Duodenal mucosa (tissue), 2 donors: ENCODE data around the gene NACC1.

ENCODE experiments used
- H3K27ac ChIP-seq: one replicate; pipeline ENCODE4 v1.7.0; 2013; ENCODE audit warnings: low read depth, low read length
- H3K27me3 ChIP-seq, 2 donors: one replicate each; pipeline ENCODE4 v1.7.0; 2013; ENCODE audit warnings: low read length in 2 of 2, control low read depth in 1 of 2; ENCODE audit not compliant: insufficient read depth in 2 of 2, control insufficient read depth in 1 of 2
- H3K36me3 ChIP-seq, 2 donors: one replicate each; pipeline ENCODE4 v1.7.0; 2013; ENCODE audit warnings: low read length in 2 of 2, control low read depth in 1 of 2; ENCODE audit not compliant: insufficient read depth in 2 of 2, control insufficient read depth in 1 of 2
- H3K4me1 ChIP-seq, 2 donors: one replicate each; pipeline ENCODE4 v1.7.0; 2013; ENCODE audit warnings: low read length in 2 of 2, control low read depth in 1 of 2; ENCODE audit not compliant: insufficient read depth in 2 of 2, control insufficient read depth in 1 of 2
- H3K4me3 ChIP-seq, 2 donors: one replicate each; pipeline ENCODE4 v1.7.0; 2013; ENCODE audit warnings: low read length in 2 of 2, low read depth in 1 of 2
- H3K9ac ChIP-seq, 2 donors: one replicate each; pipeline ENCODE4 v1.7.0; 2013; ENCODE audit warnings: low read length in 2 of 2, low read depth in 1 of 2
- H3K9me3 ChIP-seq, 2 donors: one replicate each; pipeline ENCODE4 v1.7.0; 2013; ENCODE audit warnings: low read length in 2 of 2, control low read depth in 1 of 2; ENCODE audit not compliant: control insufficient read depth in 1 of 2

NACC1 gene

GRCh38 chr19:13109361-13110098 is 8.5 kb upstream of the NACC1 start:
- H3K36me3 ChIP-seq: peaks cover 0 to 30% of the 10 kb centered on the region in 2 donors
- no peak overlapping the region for H3K27ac ChIP-seq
- no peaks in the 10 kb centered on the region for H3K4me1 ChIP-seq
- H3K9ac ChIP-seq: no peak overlapping the region
- no peaks in the 10 kb centered on the region for H3K27me3 ChIP-seq
- H3K4me3 ChIP-seq: no peak overlapping the region
- H3K9me3 ChIP-seq: no peaks in the 10 kb centered on the region

GRCh38 chr19:13110099-13110610 is 7.9 kb upstream of the NACC1 start:
- H3K4me1 ChIP-seq: no peaks in the 10 kb centered on the region
- H3K9me3 ChIP-seq: no peaks in the 10 kb centered on the region
- peaks cover 0 to 30% of the 10 kb centered on the region in 2 donors for H3K36me3 ChIP-seq
- no peaks in the 10 kb centered on the region for H3K27me3 ChIP-seq
- H3K27ac ChIP-seq: no peak overlapping the region
- H3K9ac ChIP-seq: no peak overlapping the region
- H3K4me3 ChIP-seq: no peak overlapping the region

DNA sequence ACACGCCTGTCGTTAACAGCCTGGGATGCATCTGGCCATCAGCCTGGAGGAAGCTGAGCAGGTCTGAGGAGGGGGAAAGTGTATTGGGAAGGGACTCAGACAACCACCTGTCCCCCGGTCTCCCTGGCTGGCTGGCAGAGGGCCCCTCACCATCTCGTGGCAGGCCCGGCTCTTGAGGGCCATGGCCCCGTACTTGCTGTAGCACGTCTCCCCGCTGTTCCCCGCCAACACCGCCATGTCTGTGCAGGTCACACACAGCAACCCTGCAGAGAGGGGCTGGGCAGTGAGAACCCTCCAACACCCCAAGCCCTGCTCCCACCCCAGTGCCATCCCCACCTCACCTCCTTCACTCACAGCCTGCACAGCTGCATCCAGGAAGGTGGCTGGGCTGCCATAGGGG is 5.5 kb upstream of the NACC1 start:
- Histone ChIP-seq H3K36me3 (peaks cover 0 to 26% of the 10 kb centered on the region in 2 donors), H3K9ac (no peak overlapping the region)

GRCh38 chr19:13115936-13116281 is 2.2 kb upstream of the NACC1 start:
- H3K36me3 ChIP-seq: peaks cover 0 to 7% of the 10 kb centered on the region in 2 donors
- H3K4me1 ChIP-seq: peaks cover 27 to 37% of the 10 kb centered on the region in 2 donors
- H3K27me3 ChIP-seq: no peaks in the 10 kb centered on the region
- peak overlapping the region; percentile 94 to 99 for H3K4me3 ChIP-seq
- no peak overlapping the region for H3K27ac ChIP-seq
- H3K9ac ChIP-seq: peak overlapping the region; percentile 75 to 77
- H3K9me3 ChIP-seq: no peaks in the 10 kb centered on the region

More for the DNA sequence above, 5.5 kb upstream of the NACC1 start:
- H3K27me3 ChIP-seq: no peaks in the 10 kb centered on the region
- no peak overlapping the region for H3K4me3 ChIP-seq
- H3K4me1 ChIP-seq: peaks cover 8 to 16% of the 10 kb centered on the region in 2 donors
- no peaks in the 10 kb centered on the region for H3K9me3 ChIP-seq
- no peak overlapping the region for H3K27ac ChIP-seq

DNA sequence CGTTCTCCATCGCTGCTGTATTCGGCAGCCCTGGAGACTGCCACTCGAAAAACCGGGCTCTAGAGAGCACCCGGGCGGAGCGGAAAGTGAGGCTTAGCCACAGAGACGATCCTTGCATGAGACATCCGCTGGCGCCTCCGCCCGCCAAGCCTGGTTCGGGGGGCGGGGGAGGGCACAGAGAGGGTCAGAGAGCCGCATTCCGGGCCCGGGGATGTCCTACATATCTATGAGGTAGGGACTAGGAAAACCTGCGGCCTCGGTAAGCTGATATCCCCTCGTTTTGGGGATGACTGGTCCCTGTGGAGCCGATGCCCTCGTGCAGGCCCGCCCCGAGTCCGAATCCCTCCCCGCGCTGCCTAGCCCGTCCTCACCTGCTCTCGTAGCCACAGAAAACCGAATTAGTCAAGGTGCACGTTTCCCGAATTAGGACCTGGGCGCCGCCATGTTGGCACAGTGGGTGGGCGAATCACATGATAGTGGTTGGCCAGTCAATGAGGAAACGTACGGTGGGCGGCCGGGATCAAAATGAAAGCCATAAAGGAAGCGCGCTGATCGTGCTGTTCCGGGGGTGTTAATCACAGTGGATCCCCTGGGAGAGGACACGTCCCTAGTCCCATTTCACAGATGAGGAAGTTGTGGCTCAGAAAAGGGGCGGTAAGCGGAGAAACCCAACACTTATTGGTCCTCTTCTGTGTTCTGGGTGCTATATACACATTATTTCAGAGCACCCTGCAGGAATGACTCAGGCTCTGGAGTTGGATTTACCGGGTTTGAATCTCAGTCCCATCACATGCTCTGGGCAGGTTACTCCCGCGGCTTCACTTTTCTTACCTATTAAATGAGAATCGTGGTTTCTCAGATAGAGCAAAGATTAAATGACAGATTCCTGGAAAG is 1.5 kb upstream of the NACC1 start, which contains the start of gene TRMT1:
Gene TRMT1 (minus strand): TSS at position 459 of the 894 bp plus-strand sequence. CDS start 341 bp downstream, at position 118.
- Histone ChIP-seq H3K4me1 (peaks cover 32 to 40% of the 10 kb centered on the region in 2 donors), H3K27ac (peak within 1 kb of the TSS; percentile 63), H3K36me3 (peaks cover 0 to 7% of the 10 kb centered on the region in 2 donors), H3K9me3 (no peaks in the 10 kb centered on the region), H3K4me3 (peak within 1 kb of the TSS; percentile 94 to 99), H3K27me3 (no peaks in the 10 kb centered on the region), H3K9ac (peak within 1 kb of the TSS; percentile 75 to 77)

DNA sequence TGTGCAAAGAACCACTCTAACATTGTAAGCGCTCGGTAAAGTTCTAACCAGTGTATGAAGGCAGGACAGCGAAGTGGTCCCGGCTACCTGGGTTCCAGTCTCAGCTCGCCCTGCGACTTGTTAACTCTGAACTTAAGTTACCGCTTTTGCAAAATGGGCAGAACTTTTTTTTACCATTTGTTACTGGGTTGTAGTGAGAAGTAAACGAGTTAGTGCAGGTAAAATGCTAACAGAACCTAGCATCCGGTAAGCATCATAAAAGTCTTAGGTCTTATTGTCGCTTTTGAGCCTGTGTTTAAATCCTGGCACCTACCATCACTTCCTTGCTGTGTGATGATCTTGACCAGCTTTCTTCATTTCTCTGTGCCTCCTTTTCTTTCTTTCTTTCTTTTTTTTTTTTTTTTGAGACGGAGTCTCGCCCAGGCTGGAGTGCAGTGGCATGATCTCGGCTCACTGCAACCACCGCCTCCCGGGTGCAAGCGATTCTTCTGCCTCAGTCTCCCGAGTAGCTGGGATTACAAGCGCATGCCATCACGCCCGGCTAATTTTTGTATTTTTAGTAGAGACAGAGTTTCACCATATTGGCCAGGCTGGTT is 790 bp upstream of the NACC1 start:
- no peaks in the 10 kb centered on the region for H3K27me3 ChIP-seq
- H3K9ac ChIP-seq: peak overlapping the region; percentile 69 to 75
- no peak overlapping the region for H3K27ac ChIP-seq
- peaks cover 0 to 9% of the 10 kb centered on the region in 2 donors for H3K36me3 ChIP-seq
- no peaks in the 10 kb centered on the region for H3K9me3 ChIP-seq
- H3K4me1 ChIP-seq: peaks cover 39 to 47% of the 10 kb centered on the region in 2 donors
- peak overlapping the region; percentile 94 to 99 for H3K4me3 ChIP-seq

GRCh38 chr19:13118424-13119193 is 545 bp downstream of the NACC1 start:
- H3K4me1 ChIP-seq: peaks cover 41 to 47% of the 10 kb centered on the region in 2 donors

DNA sequence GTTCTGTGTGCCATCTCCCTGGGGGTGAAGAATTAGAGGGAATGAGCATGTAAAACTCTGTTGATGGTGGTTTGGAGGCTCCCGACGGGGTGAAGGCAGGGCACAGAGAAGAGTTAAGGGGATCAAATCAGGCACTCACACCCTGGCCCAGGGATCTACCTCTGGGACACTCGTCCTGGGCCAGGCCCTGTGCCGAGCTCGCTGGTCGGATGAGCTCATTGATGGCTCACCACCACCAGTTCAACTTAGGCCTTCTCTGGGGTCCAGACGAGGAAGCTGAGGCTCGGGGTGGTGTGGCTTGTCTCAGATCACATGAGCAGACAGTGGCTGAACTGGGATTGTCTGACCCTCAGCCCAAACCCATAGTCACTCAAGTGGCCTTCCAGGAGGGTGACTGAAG is 1.6 kb downstream of the NACC1 start:
- H3K4me3 ChIP-seq: peak overlapping the region; percentile 65 to 80
- no peak overlapping the region for H3K27ac ChIP-seq
- peaks cover 0 to 7% of the 10 kb centered on the region in 2 donors for H3K36me3 ChIP-seq
- no peaks in the 10 kb centered on the region for H3K27me3 ChIP-seq
- H3K4me1 ChIP-seq: peaks cover 41 to 47% of the 10 kb centered on the region in 2 donors
- no peaks in the 10 kb centered on the region for H3K9me3 ChIP-seq
- H3K9ac ChIP-seq: peak overlapping the region; percentile 48 to 56

More at GRCh38 chr19:13118424-13119193, 545 bp downstream of the NACC1 start:
- Histone ChIP-seq H3K9me3 (no peaks in the 10 kb centered on the region), H3K27me3 (no peaks in the 10 kb centered on the region), H3K4me3 (peak overlapping the region; percentile 65 to 80), H3K36me3 (peaks cover 0 to 4% of the 10 kb centered on the region in 2 donors), H3K9ac (peak overlapping the region; percentile 56 to 72), H3K27ac (peak overlapping the region; percentile 20)

GRCh38 chr19:13120031-13120430 is 2.0 kb downstream of the NACC1 start:
- no peaks in the 10 kb centered on the region for H3K9me3 ChIP-seq
- H3K27me3 ChIP-seq: no peaks in the 10 kb centered on the region
- H3K36me3 ChIP-seq: peaks cover 0 to 8% of the 10 kb centered on the region in 2 donors
- peak overlapping the region in 1 of 2 donors; percentile 56 for H3K9ac ChIP-seq
- no peak overlapping the region for H3K27ac ChIP-seq
- H3K4me3 ChIP-seq: no peak overlapping the region
- H3K4me1 ChIP-seq: peaks cover 41 to 47% of the 10 kb centered on the region in 2 donors
